ENCODE measurements around the gene DLG1. TPM values are rescaled to one million over a fixed set of nuclear protein-coding genes. Genes with fewer than 3 reads are reported as not detected.

Gene DLG1
- polyA plus RNA-seq, 3 donors: 76.8 to 88.8 (median 86.3) TPM

GRCh38 chr3:197015790-197016736 is 282.3 kb downstream of the DLG1 start:
- no peak for DNase-seq

GRCh38 chr3:197014942-197015575 is 283.4 kb downstream of the DLG1 start:
- DNase-seq: no peak

DNA sequence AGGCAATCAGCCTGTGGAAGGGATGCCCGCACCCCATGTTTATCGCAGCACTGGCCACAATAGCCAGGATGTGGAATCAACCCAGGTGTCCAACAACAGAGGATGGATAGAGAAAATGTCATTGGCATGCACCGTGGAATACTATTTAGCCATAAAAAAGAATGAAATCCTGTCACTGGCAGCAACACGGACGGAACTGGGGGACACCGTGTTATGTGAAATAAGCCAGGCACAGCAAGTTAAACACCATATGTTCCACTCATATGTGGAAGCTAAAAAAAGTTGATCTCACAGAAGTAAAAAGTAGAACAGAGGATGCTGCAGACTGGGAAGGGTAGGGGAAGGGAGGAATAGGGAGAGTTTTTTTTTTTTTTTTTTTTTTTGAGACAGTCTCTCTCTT is 284.4 kb downstream of the DLG1 start:
- no peak for DNase-seq

GRCh38 chr3:197012540-197012883 is 285.9 kb downstream of the DLG1 start:
- no peak for DNase-seq

- DNase-seq: no peak
Observed at GRCh38 chr3:197011780-197012539, 286.5 kb downstream of the DLG1 start.

DNA sequence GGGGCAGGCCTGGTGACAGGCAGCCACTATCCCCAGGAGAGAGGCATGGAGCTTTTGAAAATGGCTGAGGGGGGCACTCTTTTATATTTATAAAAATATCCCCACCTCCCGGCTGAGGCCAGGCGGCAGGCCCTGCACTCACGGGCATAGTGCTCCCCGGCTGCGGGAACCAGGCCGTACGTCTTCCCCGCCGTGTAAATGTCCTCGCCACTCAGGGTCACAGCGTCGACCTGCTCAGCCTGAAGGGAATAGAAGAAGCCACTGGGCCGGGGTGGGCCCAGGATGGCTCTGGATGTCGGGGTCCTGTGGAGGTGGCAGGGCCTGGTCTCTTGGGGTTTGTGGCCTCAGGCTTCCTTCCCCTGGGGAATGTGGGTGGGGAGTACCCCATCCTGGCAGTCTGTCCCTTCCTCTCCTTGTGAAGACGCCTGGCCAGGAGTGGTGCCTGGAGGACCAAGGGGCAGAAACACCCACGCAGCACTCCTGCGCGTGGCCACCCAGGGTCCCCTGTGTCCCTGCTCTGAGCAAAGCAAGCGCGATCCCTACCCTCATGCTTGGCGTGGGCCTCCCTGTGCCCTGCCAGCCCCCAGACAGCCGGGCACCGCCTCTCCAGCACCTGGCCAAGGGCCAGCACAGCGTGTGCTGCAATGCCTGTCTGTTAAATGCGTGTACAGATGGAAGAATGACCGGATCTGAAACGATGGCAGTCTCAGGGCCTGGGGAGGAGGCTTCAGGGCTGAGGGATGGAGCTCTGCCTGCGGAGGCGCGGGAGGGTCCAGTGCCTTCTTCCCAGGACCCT is 287.7 kb downstream of the DLG1 start:
- DNase-seq: no peak

DNA sequence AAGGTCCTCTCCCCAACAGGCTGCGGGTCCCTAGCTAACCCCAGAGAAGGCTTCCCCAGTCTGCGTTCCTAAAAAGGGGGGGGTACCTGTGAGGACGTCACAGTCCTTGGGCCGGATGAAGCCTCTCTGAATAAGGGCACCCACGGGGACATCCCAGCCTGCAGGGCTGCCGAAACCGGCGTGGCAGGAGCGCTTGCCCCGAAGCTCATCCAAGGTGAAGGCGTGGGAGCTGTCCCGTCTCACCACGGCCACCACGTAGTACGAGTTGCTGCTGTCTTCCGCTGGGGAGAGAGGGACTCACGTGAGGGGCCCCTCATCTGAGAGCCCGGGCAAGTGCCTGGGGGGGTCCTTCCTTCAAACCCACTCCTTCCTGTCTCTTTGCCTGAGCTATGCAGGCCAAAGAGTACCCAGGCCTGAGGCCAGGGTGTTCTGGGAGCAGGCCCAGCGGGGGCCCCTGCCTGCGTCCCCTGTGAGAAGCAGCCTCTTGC is 288.8 kb downstream of the DLG1 start:
- DNase-seq: no peak

- DNase-seq: no peak
Observed at GRCh38 chr3:197008436-197009209, 289.8 kb downstream of the DLG1 start.

DNA sequence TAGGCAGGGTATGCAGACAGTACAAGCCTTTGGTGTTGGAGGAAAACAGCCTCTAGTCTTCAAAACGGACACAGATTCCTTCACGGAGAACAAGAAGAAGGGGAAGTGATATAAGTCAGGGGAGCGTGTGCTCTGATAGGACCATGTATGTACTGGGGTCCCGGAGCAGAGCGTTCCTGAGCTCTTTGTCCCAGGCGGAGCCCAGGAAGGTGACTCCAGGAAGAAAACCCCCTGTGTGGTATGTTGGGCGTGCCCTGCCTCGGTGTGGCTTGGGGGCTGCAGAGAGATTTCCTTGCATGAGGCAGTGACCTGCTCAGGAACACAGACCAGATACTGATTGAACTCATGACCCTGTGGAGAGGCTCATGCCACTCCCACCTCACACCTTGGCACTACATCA is 290.5 kb downstream of the DLG1 start:
- no peak for DNase-seq

DNA sequence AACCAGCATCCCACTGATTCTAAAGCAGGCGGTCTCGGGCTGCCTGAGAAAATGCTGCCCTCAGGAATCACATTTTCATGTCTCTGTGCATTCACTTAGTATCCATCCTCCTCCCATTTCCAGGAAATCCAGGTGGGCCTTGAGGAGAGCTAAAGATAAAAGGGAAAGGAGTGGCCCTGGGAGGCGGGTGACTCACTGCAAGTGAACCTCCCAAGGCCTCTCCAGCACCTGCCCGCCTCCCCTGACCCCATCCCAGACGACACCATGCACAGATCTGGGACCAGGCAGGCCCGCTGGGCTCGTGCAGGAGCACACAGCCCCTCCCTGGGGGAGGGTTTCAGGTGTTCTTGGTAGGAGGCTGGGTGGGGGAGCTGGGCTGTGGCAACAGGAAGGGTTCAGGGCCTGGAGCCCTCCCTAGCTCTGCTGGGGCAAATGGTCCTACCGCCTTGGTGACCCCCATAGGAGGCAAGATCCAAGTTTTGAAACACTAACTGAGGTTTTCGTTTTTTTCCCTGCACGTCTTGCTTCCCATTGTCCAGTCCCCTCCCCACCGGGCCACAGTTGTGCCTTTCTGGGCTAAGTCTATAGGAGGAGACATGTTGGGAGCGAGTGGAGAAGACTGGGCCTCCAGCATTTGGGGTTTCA is 291.0 kb downstream of the DLG1 start:
- no peak for DNase-seq

GRCh38 chr3:197006860-197007259 is 291.6 kb downstream of the DLG1 start:
- no peak for DNase-seq

DNA sequence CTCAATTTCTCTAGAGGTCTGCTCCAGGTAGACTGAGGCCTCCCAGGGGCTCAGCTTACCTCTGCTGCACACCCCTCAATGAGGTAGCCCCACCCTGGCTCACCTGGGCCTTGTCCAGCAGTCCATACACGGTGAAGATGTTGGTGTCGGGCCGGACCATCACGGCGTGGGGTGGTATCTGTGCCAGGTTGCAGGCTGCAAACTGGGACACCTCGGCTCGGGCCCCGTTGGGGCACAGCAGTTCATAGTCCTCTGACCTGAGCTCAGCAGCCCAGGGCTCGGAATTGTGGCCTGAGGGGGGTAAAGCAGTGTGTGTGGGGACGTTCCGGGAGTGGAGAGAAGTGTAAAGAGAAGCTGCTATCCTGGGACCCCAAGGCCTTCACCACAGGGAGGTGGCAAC is 292.0 kb downstream of the DLG1 start:
- no peak for DNase-seq

GRCh38 chr3:197003461-197004385 is 294.7 kb downstream of the DLG1 start:
- DNase-seq: no peak

GRCh38 chr3:197002701-197003454 is 295.5 kb downstream of the DLG1 start:
- peak; percentile 76 for DNase-seq

GRCh38 chr3:197001972-197002700 is 296.3 kb downstream of the DLG1 start:
- DNase-seq: no peak

- no peak for DNase-seq
Observed at GRCh38 chr3:197001106-197001971, 297.1 kb downstream of the DLG1 start.

- no peak for DNase-seq
Observed at GRCh38 chr3:197000211-197000610, 298.2 kb downstream of the DLG1 start.
